ENCODE measurements around the gene CNMD.
A peak's percentile ranks its signal among the peaks of the same experiment; 100 is the strongest.
"Not testable (repeated sequence)": the region's sequence is repeated elsewhere in the genome, so short reads cannot be mapped to it uniquely, and the experiment has no call there.

Gene CNMD

DNA sequence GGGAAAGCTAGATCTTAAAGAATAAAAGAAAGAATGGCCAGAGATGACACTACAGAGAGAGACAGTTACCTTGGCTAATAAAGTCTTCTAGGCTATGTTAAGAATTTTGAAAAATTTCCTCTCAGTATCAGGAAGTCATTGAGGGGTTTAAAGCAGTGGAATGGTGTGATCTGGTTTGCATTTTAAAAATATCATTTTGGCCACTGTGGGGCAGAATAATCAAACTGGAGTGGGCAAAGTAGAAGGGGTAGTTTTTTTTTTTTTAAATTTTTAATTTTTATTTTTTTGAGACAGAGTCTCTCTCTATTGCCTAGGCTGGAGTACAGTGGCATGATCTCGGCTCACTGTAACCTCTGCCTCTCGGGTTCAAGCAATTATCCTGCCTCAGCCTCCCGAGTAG, 4.4 kb upstream of the CNMD start:
- no peak for DNase-seq

DNA sequence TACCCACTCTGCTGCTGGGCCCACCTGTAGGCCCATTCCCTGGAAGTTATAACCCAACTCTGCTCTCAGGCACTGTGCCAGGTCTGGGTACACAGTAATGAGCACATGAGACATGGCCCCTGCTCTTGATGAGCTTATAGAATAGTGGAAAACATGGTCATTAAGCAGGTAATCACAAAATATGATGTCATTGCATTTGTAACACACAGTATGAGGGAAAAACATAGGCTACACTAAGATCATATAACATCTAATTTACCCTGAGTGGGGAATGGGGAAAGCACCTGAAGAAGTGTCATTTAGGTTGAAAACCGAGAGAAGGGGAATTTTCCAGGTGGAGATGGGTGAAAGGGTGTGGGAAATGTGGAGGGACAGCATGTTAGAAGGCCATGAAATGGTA, 3.9 kb upstream of the CNMD start:
- no peak for DNase-seq

DNA sequence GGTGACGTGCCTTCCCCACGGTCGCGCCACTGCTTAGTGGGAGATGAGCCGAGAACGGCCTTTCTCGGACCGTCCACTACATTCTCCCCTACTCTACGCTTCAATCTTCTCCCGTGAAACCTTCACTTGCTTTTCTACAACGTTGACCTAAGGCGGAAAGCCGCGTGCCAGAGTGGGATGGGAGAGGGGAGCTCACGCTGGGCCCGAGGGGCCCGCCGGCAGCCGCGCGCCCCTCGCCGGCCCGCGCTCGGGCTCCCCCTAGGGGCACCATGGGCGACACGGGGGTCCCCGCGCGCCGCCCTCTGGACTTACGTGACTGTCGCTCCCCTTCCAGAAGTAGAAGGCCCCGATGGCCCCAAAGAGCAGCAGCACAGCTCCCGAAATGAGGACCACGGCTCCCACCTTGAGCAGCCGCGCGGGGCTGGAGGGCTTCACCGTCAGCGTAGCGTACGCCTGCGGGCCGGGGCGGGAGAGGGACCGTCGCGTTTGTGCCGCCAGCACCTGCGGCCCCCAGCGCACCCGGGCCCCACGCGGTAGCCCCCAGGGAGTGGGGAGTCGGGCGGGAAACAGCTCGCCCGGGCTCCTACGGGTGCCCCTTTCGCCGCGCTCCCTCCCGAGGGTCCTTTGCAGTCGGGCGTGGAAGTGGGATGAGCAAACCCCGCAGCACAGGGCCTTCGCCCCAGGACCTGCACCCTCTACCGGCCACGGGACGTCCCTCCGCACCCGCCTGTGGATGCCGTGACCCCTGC, 727 bp downstream of the CNMD start:
- DNase-seq: peak; percentile 81

DNA sequence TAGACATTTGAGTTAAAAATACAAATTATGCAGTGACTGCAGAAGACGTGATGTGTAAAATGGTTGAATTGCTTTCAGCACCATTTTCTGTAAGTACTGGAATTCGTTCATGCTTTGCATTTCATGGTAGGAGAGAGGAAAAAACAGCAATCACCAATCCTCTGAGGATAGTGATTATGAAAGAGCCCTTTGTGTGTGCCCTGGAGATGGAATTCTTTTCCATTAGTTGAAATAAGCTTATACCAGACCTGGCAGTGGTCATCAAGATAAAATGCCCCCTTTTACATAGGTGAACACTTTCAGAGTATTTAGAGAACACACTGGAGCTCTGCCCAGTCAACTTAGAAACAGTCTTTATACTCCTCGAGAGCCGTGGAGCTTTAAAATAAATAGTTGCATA, 1.7 kb downstream of the CNMD start:
- DNase-seq: peak; percentile 55

DNA sequence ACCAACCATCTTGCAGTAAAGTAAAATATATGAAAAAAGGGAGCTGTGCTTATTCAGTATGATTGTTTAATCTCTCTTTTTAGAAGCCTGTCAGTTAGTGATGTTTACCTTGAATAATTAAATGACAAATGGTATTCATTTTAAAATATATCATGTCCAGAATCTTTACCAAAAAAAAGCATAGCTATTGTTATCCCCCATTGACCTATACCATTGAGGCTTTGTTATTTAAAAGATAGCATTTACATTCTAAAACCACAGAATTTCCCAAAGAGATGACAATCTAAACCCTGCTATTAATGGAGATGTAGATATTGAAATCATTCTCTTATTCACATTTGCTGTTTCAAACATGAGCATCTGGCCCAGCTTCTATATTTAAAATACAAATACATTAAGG, 2.2 kb downstream of the CNMD start:
- DNase-seq: no peak

DNA sequence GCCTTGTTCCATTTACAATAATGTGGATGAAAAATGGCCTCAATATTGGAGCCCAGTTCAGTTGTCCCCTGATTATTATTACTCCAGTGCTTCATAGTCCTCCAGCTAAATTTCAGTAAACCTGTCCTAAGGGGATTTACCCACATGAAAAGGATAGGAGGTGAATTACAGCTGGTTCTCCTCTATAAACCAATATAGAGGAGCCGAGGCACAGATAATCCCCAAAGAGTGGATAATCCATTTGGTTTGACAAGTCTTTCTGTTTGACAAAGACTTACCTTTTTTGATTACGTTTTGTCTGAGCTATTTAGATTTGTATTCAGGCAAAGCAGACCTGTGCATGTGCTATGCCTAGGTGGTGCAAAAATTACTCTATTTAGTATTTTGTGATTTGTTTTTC, 2.7 kb downstream of the CNMD start:
- DNase-seq: no peak

DNA sequence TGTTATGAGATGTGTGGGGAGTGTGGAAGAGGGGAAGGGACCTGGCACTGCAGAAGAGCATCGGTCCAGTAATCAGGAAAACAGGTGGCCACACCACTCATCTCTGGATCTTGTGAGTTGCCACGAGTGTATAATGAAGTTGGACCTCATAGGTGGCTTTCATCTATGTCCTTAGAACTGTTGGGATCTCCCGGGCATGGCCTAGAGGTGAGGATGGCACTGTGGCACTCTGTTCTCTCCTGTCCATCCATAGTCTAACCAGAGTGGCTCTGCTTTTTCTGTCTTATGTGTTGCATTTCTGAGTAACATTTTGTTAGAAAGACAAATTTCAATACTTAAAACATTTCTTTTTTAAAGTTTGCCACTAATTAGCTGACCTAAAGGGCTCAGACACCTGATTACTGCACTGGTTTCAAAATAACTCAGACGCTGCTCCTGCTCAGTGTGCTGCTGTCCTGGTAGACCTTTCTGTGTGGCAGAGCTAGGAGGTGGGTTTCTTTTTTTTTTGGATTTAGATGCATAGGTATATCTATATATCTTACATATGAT, 5.5 kb downstream of the CNMD start:
- no peak for DNase-seq

DNA sequence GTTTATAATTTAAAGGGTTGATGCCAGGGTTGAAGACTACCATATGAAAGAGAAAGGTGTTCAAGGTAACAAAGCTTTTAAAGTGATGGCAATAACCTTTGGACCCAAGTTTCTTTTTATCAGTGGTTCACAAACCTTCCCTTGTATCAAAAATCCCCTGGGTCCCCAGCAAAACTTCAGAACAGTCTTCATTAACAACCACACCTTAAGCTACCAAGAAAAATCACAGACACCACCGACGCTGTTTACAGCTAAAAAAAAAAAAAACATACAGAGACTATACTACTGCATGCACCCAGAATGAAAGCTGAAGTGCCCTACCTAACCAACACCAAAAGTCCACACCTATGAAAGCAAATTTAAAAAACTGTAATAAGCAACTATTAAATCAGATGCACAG, 13.4 kb downstream of the CNMD start:
- no peak for DNase-seq

DNA sequence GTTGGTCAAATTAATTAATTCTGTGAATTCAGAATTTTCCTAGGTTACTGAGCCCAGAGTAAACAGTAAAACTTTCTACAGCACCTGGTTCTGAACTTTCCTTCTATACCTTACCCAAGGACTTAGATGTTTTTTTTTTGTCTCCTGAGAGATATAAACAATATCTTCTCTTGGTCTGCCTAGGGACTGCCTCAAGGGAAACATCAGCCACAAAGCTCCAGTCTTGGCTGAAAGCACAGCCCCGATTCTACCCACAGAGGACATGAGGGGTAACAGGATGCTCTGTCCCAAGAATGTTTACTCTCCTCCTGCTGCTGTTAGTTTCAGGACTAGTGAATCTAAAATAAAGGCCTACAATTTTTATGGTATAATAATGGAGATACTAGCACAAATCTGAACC, 14.3 kb downstream of the CNMD start:
- DNase-seq: no peak

DNA sequence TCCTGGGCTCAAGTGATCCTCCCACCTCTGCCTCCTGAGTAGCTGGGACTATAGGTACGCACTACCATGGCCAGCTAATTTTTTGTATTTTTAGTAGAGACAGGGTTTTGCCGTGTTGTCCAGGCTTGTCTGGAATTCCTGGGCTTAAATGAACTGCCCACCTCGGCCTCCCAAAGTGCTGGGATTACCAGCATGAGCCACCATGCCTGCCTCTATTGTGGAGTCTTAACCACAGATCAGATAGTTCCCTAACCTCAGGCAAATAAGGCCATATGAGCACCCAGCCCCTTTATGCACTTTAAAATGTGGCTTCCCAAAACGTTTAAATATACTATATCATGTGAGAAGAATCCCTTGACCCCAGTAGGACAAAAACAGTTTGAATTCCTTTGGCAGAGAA, 16.4 kb downstream of the CNMD start:
- no peak for DNase-seq

DNA sequence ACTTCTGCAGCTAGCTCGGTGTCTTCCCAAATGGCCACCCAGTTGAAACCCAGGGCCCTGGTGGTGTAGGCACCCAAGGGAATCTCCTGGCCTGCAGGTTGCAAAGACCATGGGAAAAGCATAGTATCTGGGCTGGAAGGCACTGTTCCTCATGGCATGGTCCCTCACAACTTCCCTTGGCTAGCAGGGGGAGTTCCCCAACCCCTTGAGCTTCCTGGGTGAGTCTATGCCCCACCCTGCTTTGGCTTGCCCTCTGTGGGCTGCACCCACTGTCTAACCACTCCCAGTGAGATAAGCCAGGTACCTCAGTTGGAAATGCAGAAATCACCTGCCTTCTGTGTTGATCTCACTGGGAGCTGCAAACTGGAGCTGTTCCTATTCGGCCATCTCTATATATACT, 18.3 kb downstream of the CNMD start:
- not testable (repeated sequence) for DNase-seq

DNA sequence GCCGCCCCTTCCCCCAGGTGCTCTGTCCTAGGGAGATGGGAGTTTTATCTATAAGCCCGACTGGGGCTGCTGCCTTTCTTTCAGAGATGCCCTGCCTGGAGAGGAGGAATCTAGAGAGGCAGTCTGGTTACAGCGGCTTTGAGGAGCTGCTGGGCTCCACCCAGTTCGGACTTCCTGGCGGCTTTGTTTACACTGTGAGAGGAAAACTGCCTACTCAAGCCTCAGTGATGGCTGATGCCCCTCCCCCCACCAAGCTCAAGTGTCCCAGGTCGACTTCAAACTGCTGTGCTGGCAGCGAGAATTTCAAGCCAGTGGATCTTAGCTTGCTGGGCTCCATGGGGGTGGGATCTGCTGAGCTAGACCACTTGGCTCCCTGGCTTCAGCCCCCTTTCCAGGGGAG, 18.7 kb downstream of the CNMD start:
- not testable (repeated sequence) for DNase-seq

DNA sequence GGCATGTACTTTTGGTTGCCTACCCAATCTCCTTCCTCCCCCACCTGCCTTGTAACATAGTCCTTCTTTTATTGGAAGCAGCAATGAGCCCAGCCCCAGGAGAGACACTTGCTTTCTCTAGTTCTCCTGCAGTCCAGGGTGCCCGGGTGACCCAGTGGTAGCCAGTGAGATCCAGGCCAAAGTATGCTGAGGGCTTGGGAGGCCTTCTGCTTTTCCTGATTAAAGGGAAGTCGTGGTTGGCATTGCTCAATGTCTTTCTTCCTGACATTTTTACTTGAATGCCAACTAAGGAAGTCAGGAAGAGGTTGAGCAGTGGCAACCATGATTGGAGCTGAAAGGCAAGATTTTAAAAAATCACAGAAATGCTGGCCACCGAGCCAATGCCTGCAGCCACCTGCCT, 25.7 kb downstream of the CNMD start:
- no peak for DNase-seq

DNA sequence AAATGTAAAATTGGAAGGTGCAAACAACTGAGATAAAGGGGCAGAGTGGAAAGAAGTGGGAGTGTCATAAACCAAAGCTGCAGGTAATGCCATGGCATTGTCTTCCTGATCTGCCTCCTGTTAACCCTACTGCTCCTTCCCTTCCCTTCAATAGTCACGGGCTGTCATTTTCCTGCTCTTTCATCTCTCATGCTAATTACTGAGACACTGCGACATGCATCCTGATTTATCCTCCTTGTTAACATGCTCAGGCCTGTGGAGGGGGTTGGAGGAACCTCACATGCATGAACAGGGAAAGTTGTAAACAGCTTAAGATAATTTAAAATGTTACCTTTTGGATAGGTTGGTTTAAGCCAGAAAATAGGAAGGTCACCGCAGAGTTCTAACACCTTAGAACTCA, 27.2 kb downstream of the CNMD start:
- no peak for DNase-seq

DNA sequence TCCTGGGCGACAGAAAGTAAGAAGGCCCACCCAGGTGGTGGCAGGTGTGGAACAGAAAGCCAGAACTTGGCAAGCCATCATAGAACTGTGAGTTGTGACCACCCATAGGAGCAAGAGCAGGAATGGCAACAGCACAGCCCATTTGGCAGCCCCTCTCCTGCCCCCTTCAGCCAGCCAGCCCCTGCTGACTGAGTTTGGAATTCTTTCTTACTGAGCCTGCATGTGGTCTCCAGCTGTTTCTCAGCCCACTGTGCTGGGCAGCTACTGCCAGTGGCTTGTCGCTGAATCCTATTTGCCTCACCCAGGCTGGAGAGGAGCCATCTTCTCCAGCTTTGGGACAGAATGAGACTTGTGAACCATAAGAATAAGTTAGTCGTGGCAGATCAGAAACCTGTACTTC, 28.3 kb downstream of the CNMD start:
- DNase-seq: no peak

DNA sequence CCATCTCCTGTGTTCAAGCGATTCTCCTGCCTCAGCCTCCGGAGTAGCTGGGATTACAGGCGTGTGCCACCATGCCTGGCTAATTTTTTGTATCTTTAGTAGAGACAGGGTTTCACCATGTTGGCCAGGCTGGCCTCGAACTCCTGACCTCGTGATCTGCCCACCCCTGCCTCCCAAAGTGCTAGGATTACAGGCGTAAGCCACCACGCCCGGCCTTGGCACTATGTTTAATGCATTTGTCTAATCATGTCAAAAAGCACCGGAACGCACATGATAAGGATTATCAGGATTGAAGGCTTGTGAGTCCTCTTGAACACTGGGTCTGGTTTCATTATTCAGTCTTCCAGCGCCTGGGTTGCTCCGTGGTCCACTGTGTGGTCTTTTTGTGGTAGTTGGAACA, 31.4 kb downstream of the CNMD start:
- not testable (repeated sequence) for DNase-seq

DNA sequence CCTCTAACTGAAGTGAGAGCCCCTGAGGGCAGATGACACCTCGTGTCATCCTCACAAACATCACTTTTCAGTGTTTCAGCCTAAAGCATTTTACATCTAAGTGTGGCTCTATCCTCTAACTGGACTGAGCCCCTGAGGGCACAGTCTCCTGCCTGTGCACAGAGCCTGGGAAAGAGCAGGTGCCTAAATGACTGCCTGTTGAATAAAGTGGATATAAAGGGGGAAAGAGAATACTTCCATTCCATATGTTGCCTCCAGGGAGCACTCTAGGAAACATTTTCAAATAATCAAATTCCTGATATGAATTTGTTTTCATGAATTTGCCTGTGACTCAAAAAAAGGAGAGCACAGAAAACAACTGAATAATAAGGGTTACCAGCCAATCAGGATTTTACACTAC, 32.2 kb downstream of the CNMD start:
- peak; percentile 57 for DNase-seq

DNA sequence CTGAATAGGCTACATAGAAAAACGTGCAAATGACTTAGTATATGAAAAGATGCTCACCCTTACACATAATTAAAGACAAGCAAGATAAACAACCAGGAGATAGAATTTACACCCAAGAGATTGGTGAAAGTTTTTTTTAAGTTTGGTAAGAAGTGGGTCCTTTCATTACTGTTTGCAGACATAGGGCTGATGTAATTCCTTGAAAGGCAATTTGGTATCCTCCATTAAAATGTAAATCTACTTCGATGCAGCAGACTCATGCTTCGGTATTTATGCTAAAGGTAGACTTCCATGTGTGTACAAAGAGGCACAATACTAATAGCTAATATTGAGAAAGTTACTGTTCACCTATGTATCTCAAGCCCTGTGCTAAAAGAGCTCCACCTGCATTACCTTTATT, 33.5 kb downstream of the CNMD start:
- no peak for DNase-seq

DNA sequence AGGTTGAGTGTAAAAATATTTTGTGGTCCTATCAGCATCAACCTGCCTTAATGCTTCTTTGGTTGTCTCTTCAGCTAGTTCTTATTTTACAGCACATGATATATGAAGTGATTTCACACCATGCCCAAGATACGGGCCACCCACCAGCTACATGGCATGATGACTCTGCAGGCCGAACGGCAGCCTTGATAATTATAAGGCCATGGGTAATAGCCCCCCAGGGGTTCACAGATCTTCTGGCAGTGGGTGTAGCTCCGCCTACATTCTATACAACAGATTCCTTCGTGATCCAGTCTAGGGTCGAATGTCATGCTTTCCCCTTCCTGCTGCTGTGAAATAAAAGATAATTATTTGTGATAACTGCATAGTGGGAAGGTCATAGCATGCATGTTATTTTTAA, 36.1 kb downstream of the CNMD start:
- no peak for DNase-seq

DNA sequence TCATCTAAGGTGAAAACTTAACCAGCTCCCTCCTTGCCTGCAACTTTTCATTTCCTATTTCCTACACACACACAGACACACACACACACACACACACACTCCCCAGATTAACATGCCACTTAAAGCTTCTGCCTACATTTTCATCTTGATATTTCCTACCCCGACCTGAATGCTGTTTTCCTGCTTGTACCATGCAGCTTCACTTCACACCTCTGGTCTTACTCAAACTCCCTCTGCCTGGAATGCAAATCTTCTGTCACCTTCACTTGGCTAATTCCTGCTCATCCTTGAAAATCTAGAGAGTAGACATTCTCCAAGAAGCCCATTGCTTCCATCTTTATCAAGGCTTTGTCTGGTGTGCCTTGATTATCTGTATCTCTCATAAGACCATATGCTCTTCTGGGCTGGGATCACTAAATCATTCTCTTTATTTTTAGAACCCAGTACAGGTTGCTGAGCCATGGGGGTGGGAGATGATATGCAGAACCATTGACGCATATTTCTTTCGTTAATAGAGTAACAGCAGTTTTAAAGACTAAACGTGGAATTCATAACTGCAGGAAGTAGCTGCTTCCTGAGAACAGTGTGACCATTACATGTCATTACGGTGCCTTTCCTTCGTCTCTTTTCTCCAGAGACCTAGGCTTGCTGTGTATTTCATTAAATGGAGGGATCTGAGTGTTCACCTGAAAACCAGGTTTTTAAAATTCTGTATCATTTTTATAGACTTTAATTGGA, 37.7 kb downstream of the CNMD start:
- DNase-seq: no peak

DNA sequence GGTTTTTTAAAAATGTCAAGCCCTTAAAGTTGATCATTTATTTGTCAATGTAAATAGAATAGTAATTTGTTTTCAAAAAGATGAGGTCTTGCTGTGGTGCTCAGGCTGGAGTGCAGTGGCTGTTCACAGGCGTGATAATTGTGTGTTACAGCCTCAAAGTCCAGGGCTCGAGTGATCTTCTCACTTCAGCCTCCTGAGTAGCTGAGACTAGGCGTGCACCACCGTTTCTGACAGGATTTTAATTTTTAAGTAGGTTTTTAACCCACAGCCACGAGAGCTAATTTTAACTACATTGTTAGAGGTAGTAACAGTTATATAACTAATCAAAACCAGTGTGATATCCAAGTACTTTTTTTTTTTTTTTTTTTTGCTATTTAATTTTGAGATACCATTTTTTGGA, 43.1 kb downstream of the CNMD start:
- no peak for DNase-seq

DNA sequence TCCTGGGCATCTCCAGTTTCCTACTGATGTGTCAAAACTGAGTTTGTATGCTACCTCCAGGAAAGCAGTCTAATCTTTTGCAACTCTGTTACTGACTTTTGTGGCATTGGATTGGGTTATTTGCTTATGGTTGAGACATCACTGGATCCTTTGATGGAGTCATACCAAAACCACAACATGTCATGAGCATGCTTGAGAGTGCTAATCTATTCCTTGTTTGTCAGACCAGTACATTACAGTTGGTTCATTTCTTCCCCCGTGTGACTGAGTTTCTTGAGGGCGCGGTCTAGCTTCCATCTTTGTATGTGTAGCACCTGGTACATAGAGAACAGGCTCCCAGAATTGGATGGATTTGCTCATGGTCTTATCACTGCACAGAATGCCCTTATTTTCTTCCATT, 43.8 kb downstream of the CNMD start:
- DNase-seq: no peak

DNA sequence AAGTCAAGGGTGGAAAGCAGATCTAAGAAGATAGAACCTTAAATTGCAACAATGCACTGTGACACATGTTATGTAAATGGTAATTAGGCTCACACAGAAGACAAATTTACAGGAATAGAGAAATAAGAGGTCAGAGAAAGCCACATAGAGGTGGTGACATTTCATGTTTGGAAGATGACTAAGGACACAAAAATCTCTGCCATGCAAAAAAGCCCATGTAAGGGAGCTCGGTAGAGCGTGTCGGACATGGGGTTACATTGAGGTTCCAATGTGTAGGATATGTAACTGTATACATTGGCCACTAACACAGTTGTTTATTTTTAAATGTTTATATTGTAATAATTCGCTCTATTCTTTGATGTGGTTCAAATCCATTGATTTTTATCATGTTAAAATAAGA, 53.2 kb downstream of the CNMD start:
- no peak for DNase-seq

DNA sequence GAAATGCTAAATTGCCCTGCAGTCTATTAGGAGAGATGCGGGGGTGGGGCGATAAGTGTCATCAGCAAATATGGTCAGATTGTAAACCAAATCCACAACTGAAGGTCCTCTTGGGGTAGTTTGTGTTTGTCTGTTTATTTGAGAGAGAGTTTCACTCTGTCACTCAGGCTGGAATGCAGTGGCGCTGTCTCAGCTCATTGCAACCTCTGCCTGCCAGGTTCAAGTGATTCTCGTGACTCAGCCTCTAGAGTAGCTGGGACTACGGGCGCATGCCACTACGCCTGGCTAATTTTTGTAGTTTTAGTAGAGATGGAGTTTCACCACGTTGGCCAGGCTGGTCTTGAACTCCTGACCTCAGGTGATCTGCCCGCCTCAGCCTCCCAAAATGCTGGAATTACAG, 53.8 kb downstream of the CNMD start:
- DNase-seq: not testable (repeated sequence)

DNA sequence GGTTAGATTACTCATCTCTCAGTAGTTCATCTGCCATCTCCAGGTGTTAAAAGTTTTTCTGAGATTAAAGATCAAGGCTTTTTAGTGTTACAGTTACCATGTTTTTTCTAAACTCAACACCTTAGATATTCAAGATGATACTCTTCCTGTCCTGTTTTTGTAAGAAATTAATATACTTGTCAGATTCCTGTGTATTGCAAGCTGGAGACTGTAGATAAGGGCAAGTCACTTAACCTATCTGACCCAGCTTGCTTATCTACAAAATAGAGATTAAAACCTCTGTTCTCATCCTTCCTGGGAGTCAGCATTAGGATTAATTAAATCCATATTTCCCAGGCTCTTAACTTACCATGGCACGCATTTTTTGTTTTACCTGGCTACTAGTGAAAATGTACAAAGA, 61.8 kb downstream of the CNMD start:
- DNase-seq: no peak
